Bone marrow (tissue), 2 donors: ENCODE measurements around the gene MYBPH.

Experiments
- DNase-seq, 2 donors: peaks; one replicate each; lab custom pipeline; 2025; lab: John Stamatoyannopoulos, UW

MYBPH gene

DNA sequence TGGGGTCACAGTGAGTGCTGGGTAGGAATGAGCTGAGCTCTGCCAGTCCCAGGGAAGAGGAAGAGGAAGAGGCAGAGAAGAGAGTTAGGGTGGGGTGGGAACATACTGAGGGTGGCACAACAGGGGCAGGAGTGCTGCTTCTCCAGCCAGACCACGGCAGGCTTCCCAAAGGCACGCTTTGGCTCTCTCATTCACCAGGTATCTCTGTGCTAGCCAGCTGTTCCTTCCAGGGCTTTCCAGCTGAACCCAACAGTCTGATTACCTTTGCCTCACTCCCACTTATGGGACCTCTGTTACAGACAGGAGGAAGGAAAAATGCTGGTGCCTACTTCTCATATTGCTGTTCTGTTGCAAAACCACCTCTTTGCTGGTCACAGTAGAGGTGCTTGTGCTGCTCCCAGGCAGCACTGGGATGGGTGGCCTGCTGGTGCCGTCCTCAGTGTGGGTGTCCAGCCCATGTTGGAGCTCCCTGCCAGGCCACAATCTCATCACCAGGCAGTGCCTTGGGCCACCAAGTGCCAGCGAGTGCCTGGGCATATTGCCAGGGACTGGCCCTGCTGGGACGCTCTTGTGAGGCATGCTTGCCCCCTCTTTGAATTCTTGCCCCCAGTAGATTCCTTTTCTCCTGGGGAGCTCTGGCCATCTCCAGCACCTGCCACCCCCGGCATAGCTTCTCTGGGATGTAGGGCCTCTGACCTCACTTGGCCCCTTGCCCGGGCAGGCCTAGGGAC, 46.0 kb downstream of the MYBPH start:
- DNase-seq: no peak

DNA sequence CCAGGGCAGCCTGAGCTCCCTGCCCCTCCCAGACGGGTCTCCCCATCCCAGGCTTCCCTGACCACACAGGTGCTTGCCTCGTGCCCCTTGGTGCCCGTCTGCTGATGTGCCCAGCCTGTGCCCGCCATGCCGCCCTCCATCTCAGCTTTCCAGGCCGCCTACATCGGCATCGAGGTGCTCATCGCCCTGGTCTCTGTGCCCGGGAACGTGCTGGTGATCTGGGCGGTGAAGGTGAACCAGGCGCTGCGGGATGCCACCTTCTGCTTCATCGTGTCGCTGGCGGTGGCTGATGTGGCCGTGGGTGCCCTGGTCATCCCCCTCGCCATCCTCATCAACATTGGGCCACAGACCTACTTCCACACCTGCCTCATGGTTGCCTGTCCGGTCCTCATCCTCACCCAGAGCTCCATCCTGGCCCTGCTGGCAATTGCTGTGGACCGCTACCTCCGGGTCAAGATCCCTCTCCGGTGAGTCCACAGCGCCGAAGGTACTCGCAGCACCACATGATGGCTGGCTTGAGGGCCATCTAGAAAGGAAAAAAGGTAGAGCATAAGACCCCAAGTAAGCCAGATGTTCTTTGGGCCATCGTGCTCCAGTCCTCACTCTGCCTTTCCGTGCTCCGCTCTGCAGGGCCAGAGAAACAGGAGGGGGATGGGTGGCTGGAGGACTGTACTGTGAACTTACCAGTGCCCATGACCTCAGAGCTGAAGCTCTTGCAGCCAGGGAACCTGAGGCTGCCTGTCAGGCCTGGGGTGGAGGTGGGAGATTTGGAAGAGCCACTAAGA, 46.7 kb downstream of the MYBPH start:
- no peak for DNase-seq

DNA sequence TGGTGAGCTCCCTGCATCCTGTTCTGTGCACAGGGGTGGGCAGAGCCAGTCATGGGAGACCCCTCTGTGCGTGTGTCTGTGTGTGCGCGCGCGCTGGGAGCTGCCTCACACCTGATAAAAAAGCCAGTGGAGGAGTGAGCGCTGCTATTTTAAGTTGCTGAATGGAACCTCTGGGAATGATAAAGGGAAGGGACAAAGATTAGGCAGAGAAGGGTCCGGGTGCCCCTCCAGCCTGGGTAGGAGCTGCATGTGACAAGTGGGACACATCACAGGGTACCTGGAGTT, 47.3 kb downstream of the MYBPH start:
- DNase-seq: no peak

DNA sequence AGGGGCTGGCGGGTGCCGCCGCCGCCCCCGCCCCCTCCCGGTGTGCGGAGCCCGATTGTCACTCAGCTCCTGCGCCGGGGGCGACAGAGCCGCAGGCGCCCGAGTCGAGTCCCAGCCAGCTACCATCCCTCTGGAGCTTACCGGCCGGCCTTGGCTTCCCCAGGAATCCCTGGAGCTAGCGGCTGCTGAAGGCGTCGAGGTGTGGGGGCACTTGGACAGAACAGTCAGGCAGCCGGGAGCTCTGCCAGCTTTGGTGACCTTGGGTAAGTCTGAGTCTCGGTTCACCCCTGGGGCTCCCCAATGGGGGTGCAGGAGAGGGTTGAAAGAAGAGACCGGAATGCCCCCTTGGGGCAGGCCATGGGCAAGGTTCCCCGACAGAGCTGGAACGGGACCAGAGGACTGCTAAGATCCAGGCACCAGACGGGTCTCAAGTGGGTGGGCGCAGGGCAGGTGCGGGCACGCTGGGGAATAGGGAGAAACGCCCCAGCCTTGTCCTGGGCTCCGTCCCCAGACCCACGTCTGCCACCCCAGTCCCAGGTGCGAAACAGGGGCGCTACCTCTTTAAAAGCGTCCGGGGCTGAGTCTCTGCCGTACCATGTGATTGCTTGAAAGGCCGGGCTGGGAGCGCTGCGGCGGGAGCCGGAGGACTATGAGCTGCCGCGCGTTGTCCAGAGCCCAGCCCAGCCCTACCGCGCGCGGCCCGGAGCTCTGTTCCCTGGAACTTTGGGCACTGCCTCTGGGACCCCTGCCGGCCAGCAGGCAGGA, 47.8 kb downstream of the MYBPH start, which contains the start of gene ADORA1:
Gene ADORA1 (plus strand): TSS at position 61 of the 765 bp plus-strand sequence. CDS start 1,116 bp downstream, outside the sequence.
- no peak for DNase-seq

DNA sequence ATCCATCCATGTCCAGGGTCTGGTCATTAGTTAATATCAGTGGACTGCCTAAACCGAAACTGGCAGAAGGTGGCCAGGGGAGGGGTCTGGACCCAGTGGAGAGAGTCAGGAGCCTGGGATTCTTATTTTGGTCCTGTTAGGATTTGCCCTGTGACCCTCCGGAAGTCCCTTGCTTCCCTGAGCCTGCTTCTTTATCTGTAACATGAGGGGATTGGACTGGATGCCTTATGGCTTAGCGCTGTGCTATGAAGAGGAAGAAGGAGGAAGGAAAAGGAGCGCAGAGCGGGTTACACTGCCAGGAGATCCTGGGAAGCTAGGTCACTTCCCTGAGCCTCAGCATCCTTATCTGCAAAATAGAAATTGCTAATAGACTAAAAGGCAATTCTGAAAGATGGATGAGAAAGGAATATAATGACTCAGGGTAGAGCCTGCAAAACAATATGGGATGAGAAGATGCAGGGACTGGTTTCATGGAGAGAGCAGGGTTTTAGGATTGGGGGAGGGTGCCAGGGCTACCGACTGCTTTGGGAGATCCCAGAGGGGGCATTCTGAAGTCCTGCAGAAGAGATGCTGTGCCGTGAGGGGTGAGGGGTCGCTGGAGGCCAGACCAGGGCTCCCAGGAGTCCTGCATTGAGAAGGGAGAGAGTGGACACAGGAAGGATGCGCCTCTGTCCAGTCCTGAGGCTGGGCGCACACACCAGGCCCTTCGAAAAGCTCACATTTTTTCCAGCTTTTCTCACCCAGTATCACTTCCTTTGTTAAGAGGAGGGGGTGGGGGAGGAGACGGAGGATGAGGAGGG, 48.6 kb downstream of the MYBPH start:
- no peak for DNase-seq

DNA sequence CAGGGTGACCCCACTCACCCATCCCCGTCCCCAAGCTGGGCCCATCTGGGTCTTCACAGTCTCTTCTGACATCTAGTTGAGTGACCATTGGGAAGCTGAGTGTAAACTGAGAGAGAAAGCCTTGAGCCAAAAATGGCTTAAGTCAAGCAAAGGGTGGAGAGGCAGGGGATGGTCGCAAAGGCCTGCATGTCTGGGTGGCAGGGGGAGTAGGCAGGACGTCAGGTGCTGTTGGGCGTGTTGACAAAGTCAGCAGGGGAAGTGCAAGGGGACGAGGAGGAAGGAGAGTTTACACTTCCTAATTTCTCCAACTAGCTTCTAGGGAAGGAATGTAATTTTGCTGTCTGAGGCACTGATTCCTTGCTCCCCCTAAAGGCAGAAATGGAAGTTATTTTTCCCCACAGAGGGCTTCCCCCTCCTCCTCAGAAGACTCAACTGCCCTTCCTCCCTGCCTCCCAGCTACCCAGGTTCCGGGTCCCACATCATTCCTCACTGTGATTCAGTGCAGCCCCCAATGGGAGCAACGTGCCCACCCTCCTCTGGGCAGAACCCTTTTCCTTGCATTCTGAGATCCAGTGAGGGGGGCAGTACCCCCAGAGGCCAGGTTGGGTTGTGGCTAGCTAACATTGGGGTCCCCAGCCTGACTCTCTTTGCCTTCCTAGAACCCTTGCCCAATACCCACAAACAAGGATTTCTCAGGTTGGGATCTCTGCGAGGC, 49.3 kb downstream of the MYBPH start:
- DNase-seq: no peak

DNA sequence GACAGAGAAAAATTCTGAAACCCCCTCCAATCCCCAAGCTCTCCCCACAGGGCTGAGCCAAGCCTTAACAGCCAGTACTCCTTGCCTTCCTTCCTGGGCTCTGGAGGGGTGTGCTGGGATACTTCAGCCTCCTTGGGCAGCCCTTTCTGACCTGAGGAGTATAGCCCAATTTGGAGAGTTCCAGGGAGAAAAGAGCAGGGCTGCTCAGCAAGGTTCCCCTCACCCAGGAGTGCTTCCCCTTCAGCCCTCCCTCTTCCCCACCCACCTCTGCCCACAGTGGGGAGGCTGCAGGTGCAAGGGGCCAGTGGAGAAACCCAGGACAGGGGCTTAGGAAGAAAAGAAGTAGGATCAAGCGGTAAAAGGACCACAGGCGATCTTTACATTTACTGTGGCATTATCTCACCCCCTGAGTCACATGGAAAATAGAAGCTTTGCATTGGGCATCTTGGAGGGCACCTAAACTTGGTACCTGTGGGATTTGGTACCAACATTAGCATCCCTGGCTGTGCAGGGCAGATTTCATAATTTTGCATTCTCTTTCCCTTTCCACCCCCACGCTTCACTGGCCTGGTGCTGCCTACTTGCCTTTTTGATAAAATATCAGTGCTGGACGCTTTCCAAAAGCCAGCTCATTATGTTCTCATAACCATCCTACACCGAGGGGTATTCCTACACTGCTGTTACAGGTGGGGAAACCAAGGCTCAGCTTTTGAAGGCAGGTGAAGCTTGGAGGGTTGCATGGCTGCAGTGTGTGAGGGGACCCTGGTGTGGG, 50.9 kb downstream of the MYBPH start:
- DNase-seq: no peak

DNA sequence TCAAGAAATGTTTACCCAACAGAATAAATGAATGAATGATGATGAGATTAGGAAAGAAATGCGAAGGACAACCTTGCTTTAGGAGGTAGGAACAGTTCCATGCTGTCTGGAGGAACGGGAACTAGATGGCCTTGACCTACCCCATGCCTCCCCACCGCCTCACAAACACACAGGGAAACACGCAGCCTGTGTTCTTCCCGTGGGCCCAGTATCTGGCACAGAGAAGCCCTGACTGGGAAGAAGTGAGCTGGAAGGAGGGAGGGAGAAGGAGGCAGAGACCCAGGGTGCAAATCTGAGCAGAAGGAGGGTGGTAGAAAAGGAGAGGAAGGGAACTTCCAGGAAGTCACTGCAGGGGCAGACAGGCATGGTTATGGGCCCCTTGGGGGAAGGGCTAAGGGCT, 51.6 kb downstream of the MYBPH start:
- no peak for DNase-seq

DNA sequence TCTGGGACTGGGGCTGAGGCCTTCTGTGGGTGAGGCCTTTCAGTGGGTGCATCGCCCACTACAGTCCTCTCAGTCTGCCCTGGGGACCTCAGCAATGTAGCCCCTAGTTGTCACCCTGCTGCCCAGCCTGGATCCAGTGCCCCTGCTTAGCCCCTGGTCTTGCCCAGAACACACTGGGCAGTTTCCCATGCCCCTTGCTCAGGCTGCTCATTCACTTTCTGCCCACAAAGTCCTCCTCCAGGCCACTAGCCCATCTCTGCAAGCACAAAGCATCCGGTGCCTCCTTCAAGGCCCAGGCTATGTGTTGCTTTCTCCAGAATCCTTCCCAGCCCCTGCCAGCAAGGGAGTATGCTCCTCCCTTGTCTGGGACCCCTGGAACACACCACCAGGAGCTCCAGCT, 53.5 kb downstream of the MYBPH start:
- DNase-seq: no peak

DNA sequence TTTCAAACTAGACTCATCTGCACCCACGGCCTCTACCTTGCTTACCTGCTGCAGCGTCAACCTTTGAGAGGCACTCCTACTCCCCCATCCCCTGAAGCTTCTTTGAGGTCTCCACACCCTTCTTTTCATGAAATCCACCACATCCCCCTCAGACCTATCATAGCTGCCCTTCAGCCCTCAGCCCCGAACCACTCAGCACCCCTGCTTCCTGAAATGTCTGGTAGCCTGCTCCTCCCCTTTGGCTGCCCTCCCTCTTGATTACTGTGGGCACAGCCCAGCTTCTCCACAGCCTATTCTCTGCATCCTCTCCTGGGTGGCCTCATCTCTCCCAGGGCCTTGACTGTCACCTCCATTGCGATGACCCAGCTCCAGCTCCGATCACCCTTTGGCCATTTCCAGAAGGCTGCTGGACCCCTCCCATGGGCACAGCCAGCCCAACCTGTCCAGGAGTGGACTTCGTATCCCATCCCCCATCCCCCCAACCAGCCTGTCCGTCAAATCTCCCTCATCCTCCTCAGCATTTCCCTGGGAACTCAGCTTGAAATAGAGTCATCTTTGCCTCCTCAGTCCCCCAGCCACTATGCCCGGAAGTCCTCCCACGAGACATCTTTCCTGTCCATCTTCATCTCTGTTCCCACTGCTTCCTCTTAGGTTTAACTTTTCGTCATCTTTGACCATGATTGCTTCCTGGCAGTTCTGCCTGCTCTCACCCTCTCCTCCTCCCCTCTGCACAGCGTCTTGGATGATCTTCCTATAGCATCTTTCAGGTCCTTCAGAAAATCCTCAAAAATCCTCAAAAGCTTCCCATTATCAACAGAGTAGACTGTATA, 54.2 kb downstream of the MYBPH start:
- no peak for DNase-seq

DNA sequence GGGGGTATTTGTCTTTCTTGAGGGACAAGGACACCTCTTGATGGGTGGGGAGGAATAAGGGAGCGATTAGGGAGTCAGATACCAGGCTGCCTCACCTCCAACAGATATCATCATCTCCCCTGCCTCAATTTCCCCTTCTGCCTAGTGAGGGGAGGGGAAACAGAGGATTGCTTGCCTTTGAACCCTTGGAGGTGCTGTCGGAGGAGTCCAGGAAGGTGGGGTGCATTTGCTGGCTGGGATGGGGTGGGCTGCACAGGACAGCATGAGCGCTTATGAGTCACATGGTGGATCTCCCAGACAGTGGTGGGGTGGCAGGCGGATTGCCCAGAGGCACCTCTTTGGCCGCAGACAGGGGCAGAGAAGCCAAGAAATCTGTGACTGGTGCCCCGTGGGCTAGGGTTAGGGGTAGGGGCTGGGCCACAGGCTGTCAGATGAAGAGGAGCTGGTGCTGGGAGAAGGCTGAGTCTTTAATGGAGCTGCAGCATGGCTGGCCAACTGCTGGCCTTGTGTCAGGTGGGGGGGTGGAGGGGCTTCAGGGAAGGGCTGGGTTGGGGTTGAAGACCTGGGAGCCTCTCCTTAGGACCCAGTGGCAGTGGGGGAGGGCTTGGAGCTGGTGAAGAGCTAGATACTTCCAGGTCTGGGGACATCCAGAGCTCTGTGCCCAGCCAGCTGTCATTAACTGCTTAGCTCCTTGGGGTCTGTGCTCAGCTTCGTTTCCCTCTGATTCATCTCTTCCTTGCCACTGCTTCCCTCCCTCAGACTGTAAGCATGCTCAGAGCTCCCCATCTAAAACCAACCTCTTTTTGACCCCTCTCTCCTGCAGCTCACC, 55.1 kb downstream of the MYBPH start:
- no peak for DNase-seq
